GM12878 (cell line): ENCODE data around the gene KCNIP2. TPM values are rescaled to one million over a fixed set of nuclear protein-coding genes. Genes with fewer than 3 reads are reported as not detected.

Experiments used
- ATAC-seq: fragments of 200-7000 bp; cut with Tn5 transposase; 3 replicates; pipeline ENCODE4 v1.9.1; 2020; ENCODE audit warnings: mild to moderate bottlenecking, moderate library complexity
- BruUV-seq: library from RNA; stranded (reverse); fragments of 400-500 nt; replicated peaks from 2 replicates; lab custom pipeline; 2021; lab: Mats Ljungman, UMichigan
- CTCF ChIA-PET: fragments of 300-600 bp; sonication (Branson Sonifier 250); formaldehyde crosslinking; extraction: SDS; loops from one replicate; lab custom pipeline; 2021; ENCODE audit warnings: inconsistent platforms; lab: Yijun Ruan, JAX
- POLR2A ChIA-PET: fragments of 350-600 bp; formaldehyde crosslinking; extraction: SDS; loops from one replicate; lab custom pipeline; 2021; ENCODE audit warnings: inconsistent platforms; lab: Charles Lee
- RAD21 ChIA-PET: fragments of 300-600 bp; sonication (Branson Sonifier 250); formaldehyde crosslinking; loops from one replicate; lab custom pipeline; 2023; ENCODE audit warnings: antibody characterized with exemption; ENCODE audit not compliant: unreplicated experiment; lab: Charles Lee
- SMC1A ChIA-PET: fragments of 300-600 bp; sonication (Branson Sonifier 250); formaldehyde crosslinking; loops from one replicate; lab custom pipeline; 2023; ENCODE audit not compliant: unreplicated experiment, uncharacterized antibody; lab: Charles Lee
- DNase-seq: peaks from one replicate; pipeline ENCODE4 v3.0.0-alpha.2; 2011; ENCODE audit warnings: low read depth, low spot score
- FAIRE-seq: peaks from 3 replicates; lab custom pipeline; 2011; peaks lifted over from hg19 to GRCh38; lab: Jason Lieb, UNC
- H2AFZ ChIP-seq: 2 replicates; pipeline ENCODE4 v1.6.0; 2011; ENCODE audit warnings: low read depth, low read length, control low read depth; ENCODE audit not compliant: control insufficient read depth
- H3K27ac ChIP-seq: 2 replicates; pipeline ENCODE4 v1.5.1; 2011; ENCODE audit warnings: control low read depth; ENCODE audit not compliant: control insufficient read depth, insufficient read depth
- H3K27me3 ChIP-seq, 2 experiments: replicated peaks in 1 of 2; 2 replicates each; pipeline versions ENCODE4 v1.6.0 to v1.6.1; 2011; ENCODE audit warnings: low read length in 1 of 2; ENCODE audit not compliant: control insufficient read depth in 2 of 2, insufficient read depth in 2 of 2
- H3K36me3 ChIP-seq, 2 experiments: 2 replicates each; pipeline ENCODE4 v1.5.1; 2011; ENCODE audit warnings: low read length in 1 of 2; ENCODE audit not compliant: control insufficient read depth in 2 of 2, insufficient read depth in 2 of 2
- H3K4me1 ChIP-seq: 2 replicates; pipeline ENCODE4 v1.6.1; 2011; ENCODE audit warnings: mild to moderate bottlenecking, low read length, moderate library complexity, mixed read lengths; ENCODE audit not compliant: control insufficient read depth, insufficient read depth
- H3K4me2 ChIP-seq: 2 replicates; pipeline ENCODE4 v1.6.0; 2011; ENCODE audit warnings: control low read depth; ENCODE audit not compliant: control insufficient read depth, insufficient read depth
- H3K4me3 ChIP-seq: fragments of 200-600 bp; sonication (generic); 2 replicates; pipeline ENCODE4 v1.5.1; 2016
- H3K79me2 ChIP-seq: 2 replicates; pipeline ENCODE4 v1.6.0; 2011; ENCODE audit warnings: low read length; ENCODE audit not compliant: control insufficient read depth, insufficient read depth
- H3K9ac ChIP-seq: 2 replicates; pipeline ENCODE4 v1.8.0; 2011; ENCODE audit warnings: low read length, control low read depth, mixed read lengths; ENCODE audit not compliant: control insufficient read depth, insufficient read depth
- H3K9me3 ChIP-seq: replicated peaks from 3 replicates; pipeline ENCODE4 v1.5.1; 2011; ENCODE audit warnings: mild to moderate bottlenecking, low read length; ENCODE audit not compliant: control insufficient read depth, insufficient read depth
- H4K20me1 ChIP-seq: 2 replicates; pipeline ENCODE4 v1.6.0; 2011; ENCODE audit not compliant: control insufficient read depth, insufficient read depth
- ATF7 ChIP-seq: fragments of 450-650 bp; IDR thresholded peaks from 2 replicates; pipeline ENCODE4 v1.6.1; 2016; ENCODE audit warnings: low read depth, mild to moderate bottlenecking
- BMI1 ChIP-seq: fragments of 450-650 bp; IDR thresholded peaks from 2 replicates; pipeline ENCODE4 v1.6.1; 2016; ENCODE audit warnings: mild to moderate bottlenecking, moderate library complexity, borderline replicate concordance
- CBFB ChIP-seq: IDR thresholded peaks from 2 replicates; pipeline ENCODE4 v1.6.1; 2016; ENCODE audit warnings: antibody characterized with exemption, low read depth
- CEBPB ChIP-seq, 2 experiments: fragments of 150-350 bp in 1 of 2; IDR thresholded peaks; 2 replicates each; pipeline ENCODE4 v1.6.1; 2012 to 2014; ENCODE audit warnings: low read depth in 2 of 2, low read length in 2 of 2, borderline replicate concordance in 1 of 2, inconsistent platforms in 1 of 2
- CREB1 ChIP-seq: IDR thresholded peaks from 2 replicates; pipeline ENCODE4 v1.6.1; 2012; ENCODE audit warnings: low read depth, mild to moderate bottlenecking, inconsistent platforms
- ESRRA ChIP-seq: IDR thresholded peaks from 2 replicates; pipeline ENCODE4 v1.6.1; 2012; ENCODE audit warnings: mild to moderate bottlenecking, low read length, improper control_type of control experiment
- FOXK2 ChIP-seq: fragments of 450-650 bp; IDR thresholded peaks from 2 replicates; pipeline ENCODE4 v1.6.1; 2017; ENCODE audit warnings: mild to moderate bottlenecking, moderate library complexity
- GABPA ChIP-seq: IDR thresholded peaks from 2 replicates; pipeline ENCODE4 v1.6.1; 2014; ENCODE audit warnings: antibody characterized with exemption, low read depth, mild to moderate bottlenecking, inconsistent platforms
- HCFC1 ChIP-seq: fragments of 150-350 bp; IDR thresholded peaks from 2 replicates; pipeline ENCODE4 v1.6.1; 2014; ENCODE audit warnings: low read length
- HDAC2 ChIP-seq: fragments of 200-600 bp; sonication (generic); IDR thresholded peaks from 2 replicates; pipeline ENCODE4 v1.6.1; 2017
- HDGF ChIP-seq: fragments of 450-650 bp; IDR thresholded peaks from 2 replicates; pipeline ENCODE4 v1.6.1; 2016; ENCODE audit warnings: antibody characterized with exemption
- IKZF2 ChIP-seq, 2 experiments: fragments of 450-650 bp; IDR thresholded peaks; 2 replicates each; pipeline ENCODE4 v1.6.1; 2017; ENCODE audit warnings: mild to moderate bottlenecking in 2 of 2, moderate library complexity in 2 of 2
- JUND ChIP-seq: IDR thresholded peaks from 2 replicates; pipeline ENCODE4 v1.6.1; 2012; ENCODE audit warnings: low read depth, mild to moderate bottlenecking, low read length, improper control_type of control experiment, moderate library complexity
- MYC ChIP-seq: IDR thresholded peaks from 2 replicates; pipeline ENCODE4 v1.6.1; 2011; ENCODE audit warnings: mild to moderate bottlenecking, low read length, moderate library complexity, inconsistent platforms; ENCODE audit not compliant: insufficient read depth, insufficient replicate concordance, insufficient read length, severe bottlenecking
- POLR2AphosphoS2 ChIP-seq: IDR thresholded peaks from 2 replicates; pipeline ENCODE4 v1.6.1; 2011; ENCODE audit warnings: low read depth, mild to moderate bottlenecking, low read length, improper control_type of control experiment, moderate library complexity
- POLR2AphosphoS5 ChIP-seq: IDR thresholded peaks from 2 replicates; pipeline ENCODE4 v1.6.1; 2011; ENCODE audit warnings: mild to moderate bottlenecking, low read length, inconsistent platforms
- SIN3A ChIP-seq: IDR thresholded peaks from 2 replicates; pipeline ENCODE4 v1.6.1; 2012; ENCODE audit warnings: low read depth, low read length, improper control_type of control experiment
- SMAD1 ChIP-seq: fragments of 450-650 bp; IDR thresholded peaks from 2 replicates; pipeline ENCODE4 v1.6.1; 2018; ENCODE audit warnings: mild to moderate bottlenecking, low read depth; ENCODE audit not compliant: partially characterized antibody
- ZNF217 ChIP-seq: fragments of 450-650 bp; IDR thresholded peaks from 2 replicates; pipeline ENCODE4 v1.6.1; 2017; ENCODE audit warnings: antibody characterized with exemption, mild to moderate bottlenecking
- ZNF384 ChIP-seq: IDR thresholded peaks from 2 replicates; pipeline ENCODE4 v1.6.1; 2012; ENCODE audit warnings: low read depth, mild to moderate bottlenecking, low read length, improper control_type of control experiment, borderline replicate concordance
- ZNF687 ChIP-seq: fragments of 450-650 bp; IDR thresholded peaks from 2 replicates; pipeline ENCODE4 v1.6.1; 2017; ENCODE audit warnings: mild to moderate bottlenecking, moderate library complexity
- ZSCAN29 ChIP-seq: fragments of 450-650 bp; IDR thresholded peaks from 2 replicates; pipeline ENCODE4 v1.6.1; 2017; ENCODE audit warnings: mild to moderate bottlenecking, moderate library complexity
- ZZZ3 ChIP-seq: IDR thresholded peaks from 2 replicates; pipeline ENCODE4 v1.6.1; 2011; ENCODE audit warnings: low read depth; ENCODE audit not compliant: control insufficient read depth, insufficient read length
- in situ Hi-C: fragments of 300-500 bp; cut with MboI; formaldehyde crosslinking; loops from 9 replicates; pipeline ENCODE4 v1.14.3; 2018; ENCODE audit warnings: mixed read lengths
- intact Hi-C: fragments of 100-400 bp; cut with micrococcal nuclease; formaldehyde crosslinking; loops from one replicate; pipeline ENCODE4 v1.14.2; 2022; ENCODE audit not compliant: unreplicated experiment
- polyA plus RNA-seq, 11 experiments: library from polyadenylated mRNA; depleted of rRNA in 4 of 11; unstranded in 6 of 11; stranded (reverse) in 5 of 11; fragments of >200 nt; fragmentation: Nextera tagmentation in 4 of 11; fragmentation: Illumina TruSeq in 1 of 11; extraction: Ambion mirVana in 4 of 11; extraction: Trizol in 1 of 11; gene quantifications; 1 replicate in 1 of 11; 2 replicates in 10 of 11; pipeline versions ENCODE4 v1.2.1 to v1.2.3, GENCODE V29; 2011 to 2016; ENCODE audit warnings: inconsistent platforms in 2 of 11, missing spikeins in 2 of 11, low read depth in 1 of 11
- total RNA-seq, 4 experiments: library from RNA; depleted of rRNA in 3 of 4; stranded (reverse); fragments of >200 nt in 3 of 4; fragmentation: Illumina TruSeq in 1 of 4; extraction: Trizol in 1 of 4; gene quantifications; 2 replicates each; pipeline versions ENCODE4 v1.2.1 to v1.2.3, GENCODE V29; 2013 to 2021

The KCNIP2 gene
- total and polyA plus RNA-seq, 10 of the 15 experiments (the other 5 are each of a cell fraction or from before 2014, with no cell fraction given): 0.46 to 4.3 (median 1.7) TPM

GRCh38 chr10:101857802-101858476 is 14.3 kb upstream of the KCNIP2 start (continued):
- TF ChIP-seq CEBPB (IDR thresholded peaks at IDR 0.05; ENCODE audit: borderline replicate concordance in 1 of 2, low read depth in 2 of 2, low read length in 2 of 2) (no peak), ZZZ3 (no peak), ATF7 (no peak), GABPA (no peak), SMAD1 (no peak), ZNF687 (no peak)

- ATAC-seq (no peak), FAIRE-seq (no peak), DNase-seq (no peak)
- ChIA-PET POLR2A (no interaction called here), SMC1A (interaction anchor here (1.1 to 7.9 kb wide), 6 partner anchors 8 to 151 kb away, joined by 3 to 62 read pairs (median 4); no protein-coding TSS in a partner anchor), CTCF (interaction anchor here (0.9 to 14.0 kb wide), 5 partner anchors 10 to 154 kb away, joined by 4 to 143 read pairs (median 7); partner anchors contain the start of gene KCNIP2), RAD21 (interaction anchor here (1.1 to 2.5 kb wide), 3 partner anchors 13 to 16 kb away, joined by 3 to 6 read pairs (median 4); partner anchors contain the start of gene KCNIP2)
- Histone ChIP-seq H3K27me3 (no peaks in the 10 kb centered on the region), H3K4me3 (no peak overlapping the region), H3K36me3 (no peaks in the 10 kb centered on the region; a peak in 1 of 4 replicates), H3K9ac (no peak overlapping the region), H3K9me3 (peaks cover 8% of the 10 kb centered on the region), H4K20me1 (no peaks in the 10 kb centered on the region), H3K27ac (no peak overlapping the region), H3K4me2 (no peak overlapping the region), H3K79me2 (no peaks in the 10 kb centered on the region), H3K4me1 (peaks cover 32% of the 10 kb centered on the region), H2AFZ (no peak overlapping the region)
- in situ Hi-C loops: no loop called here
- intact Hi-C loops: no loop called here
- no TSS peak for BruUV-seq
- TF ChIP-seq MYC (no peak), ZNF217 (no peak), HCFC1 (no peak), SIN3A (no peak), ZSCAN29 (no peak), ATF7 (no peak), IKZF2 (IDR thresholded peaks at IDR 0.05) (no peak), CBFB (no peak), BMI1 (no peak), POLR2AphosphoS5 (no peak), HDGF (no peak), ESRRA (no peak), HDAC2 (no peak), CREB1 (no peak), FOXK2 (no peak), POLR2AphosphoS2 (no peak), ZNF384 (no peak), JUND (no peak)
Observed at GRCh38 chr10:101856626-101857025, 13.0 kb upstream of the KCNIP2 start.
